Measurements from ENCODE around the gene KIAA0825. TPM values are rescaled to one million over a fixed set of nuclear protein-coding genes. Genes with fewer than 3 reads are reported as not detected.

The KIAA0825 gene
- total and polyA plus RNA-seq, 12 donors = 0.34 to 11.5 (median 3.1) TPM

- intact Hi-C loops (cut with DNase I) = no loop called here
- Histone ChIP-seq H3K4me1 (replicated peaks in 1 of 2) (no peaks in the 10 kb centered on the region), H3K9me3 (replicated peaks in 1 of 3) (no peaks in the 10 kb centered on the region), H3K27me3 (no peaks in the 10 kb centered on the region), H3K36me3 (replicated peaks in 1 of 2) (no peaks in the 10 kb centered on the region), H3K27ac (no peak overlapping the region), H3K4me3 (no peak overlapping the region)
- TF ChIP-seq CTCF (IDR thresholded peaks at IDR 0.05) (no peak), POLR2A (IDR thresholded peaks at IDR 0.05) (no peak)
- 85 to 90% (median 86%) methylated on average over 7 of the region's 7 CpGs for WGBS, 4 donors
- no peak for DNase-seq
Measured at GRCh38 chr5:94314460-94315131, 303.8 kb downstream of the KIAA0825 start.

- TF ChIP-seq POLR2A (IDR thresholded peaks at IDR 0.05) (no peak), CTCF (IDR thresholded peaks at IDR 0.05) (no peak)
- H3K4me1 ChIP-seq (replicated peaks in 1 of 2) = no peaks in the 10 kb centered on the region
- no peaks in the 10 kb centered on the region for H3K36me3 ChIP-seq (replicated peaks in 1 of 2)
- no peaks in the 10 kb centered on the region for H3K27me3 ChIP-seq
- no peak overlapping the region for H3K27ac ChIP-seq
- intact Hi-C loops (cut with DNase I) = no loop called here
- DNase-seq = no peak
- no peaks in the 10 kb centered on the region for H3K9me3 ChIP-seq (replicated peaks in 1 of 3)
- no peak overlapping the region for H3K4me3 ChIP-seq
- WGBS, 4 donors = 93 to 98% (median 95%) methylated on average over 3 of the region's 3 CpGs
Measured at GRCh38 chr5:94313696-94314095, 304.7 kb downstream of the KIAA0825 start.

GRCh38 chr5:94313188-94313587, 305.2 kb downstream of the KIAA0825 start:
- 92 to 99% (median 97%) methylated on average over 3 of the region's 3 CpGs for WGBS, 4 donors
- intact Hi-C loops (cut with DNase I) = no loop called here

GRCh38 chr5:94312298-94312697, 306.1 kb downstream of the KIAA0825 start:
- DNase-seq = no peak
- Histone ChIP-seq H3K27me3 (no peaks in the 10 kb centered on the region), H3K36me3 (replicated peaks in 1 of 2) (no peaks in the 10 kb centered on the region), H3K9me3 (replicated peaks in 1 of 3) (no peaks in the 10 kb centered on the region), H3K4me1 (replicated peaks in 1 of 2) (no peaks in the 10 kb centered on the region), H3K4me3 (no peak overlapping the region), H3K27ac (no peak overlapping the region)
- intact Hi-C loops (cut with DNase I) = no loop called here
- 90 to 93% (median 93%) methylated on average over 5 of the region's 5 CpGs for WGBS, 4 donors
- TF ChIP-seq CTCF (IDR thresholded peaks at IDR 0.05) (no peak), POLR2A (IDR thresholded peaks at IDR 0.05) (no peak)

More at GRCh38 chr5:94313188-94313587, 305.2 kb downstream of the KIAA0825 start:
- DNase-seq = no peak
- Histone ChIP-seq H3K27me3 (no peaks in the 10 kb centered on the region), H3K4me3 (no peak overlapping the region), H3K9me3 (replicated peaks in 1 of 3) (no peaks in the 10 kb centered on the region), H3K27ac (no peak overlapping the region), H3K36me3 (replicated peaks in 1 of 2) (no peaks in the 10 kb centered on the region), H3K4me1 (replicated peaks in 1 of 2) (no peaks in the 10 kb centered on the region)
- TF ChIP-seq CTCF (IDR thresholded peaks at IDR 0.05) (no peak), POLR2A (IDR thresholded peaks at IDR 0.05) (no peak)

All from adrenal gland (tissue), 12 donors.